ENCODE measurements around the gene ATP2A1.

DNA sequence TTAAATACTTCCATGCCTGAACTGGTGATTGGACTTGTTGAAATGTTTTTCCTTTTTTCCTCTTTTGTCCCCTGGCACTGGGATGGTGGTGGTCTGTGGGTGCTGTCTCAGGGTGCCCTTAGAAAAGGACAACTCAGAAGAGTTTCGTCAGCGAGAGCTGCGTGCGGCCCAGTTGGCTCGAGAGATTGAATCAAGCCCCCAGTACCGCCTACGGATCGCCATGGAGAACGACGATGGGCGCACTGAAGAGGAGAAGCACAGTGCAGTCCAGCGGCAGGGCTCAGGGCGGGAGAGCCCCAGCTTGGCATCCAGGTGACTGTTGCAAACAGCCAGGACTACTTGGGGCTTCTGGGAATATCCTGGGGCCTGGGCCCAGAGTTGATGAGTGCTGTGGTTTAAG, 48.5 kb upstream of the ATP2A1 start:
- TF ChIP-seq GABPA (IDR thresholded peaks at IDR 0.05; ENCODE audit: borderline replicate concordance, insufficient read depth, low read length), result no peak
- TF ChIP-seq EZH2 (IDR thresholded peaks at IDR 0.05; ENCODE audit: low read depth, low read length, severe bottlenecking), result no peak
- no peak for TF ChIP-seq CTCF (IDR thresholded peaks at IDR 0.05; ENCODE audit: control extremely low read depth in 1 of 3, insufficient read depth in 1 of 3, low read depth in 1 of 3, low read length in 3 of 3)
- no peak for TF ChIP-seq KDM1A (IDR thresholded peaks at IDR 0.05; ENCODE audit: borderline replicate concordance, low read length)
- TF ChIP-seq, protein P1, sequence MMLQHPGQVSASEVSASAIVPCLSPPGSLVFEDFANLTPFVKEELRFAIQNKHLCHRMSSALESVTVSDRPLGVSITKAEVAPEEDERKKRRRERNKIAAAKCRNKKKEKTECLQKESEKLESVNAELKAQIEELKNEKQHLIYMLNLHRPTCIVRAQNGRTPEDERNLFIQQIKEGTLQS (IDR thresholded peaks at IDR 0.05; ENCODE audit: insufficient read depth, low read depth, low read length), result no peak

All from H1 (cell line).